Measurements from ENCODE around the gene ANKRD33. TPM values are rescaled to one million over a fixed set of nuclear protein-coding genes. Genes with fewer than 3 reads are reported as not detected.

The ANKRD33 gene
- total and polyA plus RNA-seq, 2 experiments from 2014 or later: 0.27 to 1.7 TPM

DNA sequence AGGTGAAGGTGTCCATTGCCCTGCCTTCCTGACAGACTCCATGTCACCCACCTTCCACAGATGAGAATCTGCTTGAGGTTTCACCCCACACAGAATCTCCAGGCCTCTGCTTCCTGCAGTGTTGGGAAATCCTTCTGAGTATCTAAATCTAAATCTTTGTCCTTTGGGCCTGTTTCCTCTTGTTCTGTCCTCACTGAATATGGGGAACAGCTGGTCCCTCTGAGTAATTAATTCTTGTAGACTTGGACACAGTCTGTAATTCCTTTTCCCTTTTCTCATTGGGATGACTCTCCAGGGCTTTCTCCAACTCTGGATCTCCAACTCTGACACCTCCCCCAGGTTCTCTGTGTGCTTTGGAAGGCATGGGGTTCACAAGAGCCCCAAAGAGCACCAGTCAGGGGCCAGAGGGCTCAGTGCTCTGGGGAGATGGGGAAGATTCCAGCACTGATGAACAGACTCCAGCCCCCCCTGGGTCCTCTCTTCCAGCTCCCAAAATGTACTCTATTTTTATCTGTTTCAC, 17.1 kb downstream of the ANKRD33 start:
- Histone ChIP-seq H2AFZ (no peak overlapping the region; the same call in 1 of the 2 replicates), H3K4me1 (ENCODE audit: insufficient read depth) (peaks cover 15% of the 10 kb centered on the region), H3F3A (replicated peaks; ENCODE audit: low read depth) (peaks cover 7% of the 10 kb centered on the region), H3K27me3 (ENCODE audit: insufficient read depth) (peaks cover 57% of the 10 kb centered on the region), H3K9me2 (ENCODE audit: insufficient read depth) (no peaks in the 10 kb centered on the region), H3K4me2 (0 out of 2 replicates have a peak overlapping the region, but pooled peaks have one; percentile 32), H3K36me3 (ENCODE audit: insufficient read depth) (no peaks in the 10 kb centered on the region), H4K20me1 (replicated peaks; ENCODE audit: insufficient read depth) (no peaks in the 10 kb centered on the region; the same call in 1 of the 2 replicates), H3K79me2 (replicated peaks; ENCODE audit: insufficient read depth) (no peaks in the 10 kb centered on the region), H3K27ac (ENCODE audit: low read depth) (no peak overlapping the region), H3K4me3 (0 out of 2 replicates have a peak overlapping the region, but pooled peaks have one; percentile 17)
- Mint-ChIP-seq H3K4me1 (peaks cover 14% of the 10 kb centered on the region), H3K27me3 (ENCODE audit: insufficient read depth, low read depth, poor library complexity) (peaks cover 27% of the 10 kb centered on the region), H3K36me3 (ENCODE audit: low read depth) (no peaks in the 10 kb centered on the region), H3K9me3 (no peaks in the 10 kb centered on the region), H3K4me3 (no peak overlapping the region), H3K27ac (no peak overlapping the region)
- DNase-seq (ENCODE audit: low spot score): no peak
- no peak for TF ChIP-seq EZH2 (IDR thresholded peaks at IDR 0.05; ENCODE audit: low read depth, unreplicated experiment)
- TF ChIP-seq, protein P1, sequence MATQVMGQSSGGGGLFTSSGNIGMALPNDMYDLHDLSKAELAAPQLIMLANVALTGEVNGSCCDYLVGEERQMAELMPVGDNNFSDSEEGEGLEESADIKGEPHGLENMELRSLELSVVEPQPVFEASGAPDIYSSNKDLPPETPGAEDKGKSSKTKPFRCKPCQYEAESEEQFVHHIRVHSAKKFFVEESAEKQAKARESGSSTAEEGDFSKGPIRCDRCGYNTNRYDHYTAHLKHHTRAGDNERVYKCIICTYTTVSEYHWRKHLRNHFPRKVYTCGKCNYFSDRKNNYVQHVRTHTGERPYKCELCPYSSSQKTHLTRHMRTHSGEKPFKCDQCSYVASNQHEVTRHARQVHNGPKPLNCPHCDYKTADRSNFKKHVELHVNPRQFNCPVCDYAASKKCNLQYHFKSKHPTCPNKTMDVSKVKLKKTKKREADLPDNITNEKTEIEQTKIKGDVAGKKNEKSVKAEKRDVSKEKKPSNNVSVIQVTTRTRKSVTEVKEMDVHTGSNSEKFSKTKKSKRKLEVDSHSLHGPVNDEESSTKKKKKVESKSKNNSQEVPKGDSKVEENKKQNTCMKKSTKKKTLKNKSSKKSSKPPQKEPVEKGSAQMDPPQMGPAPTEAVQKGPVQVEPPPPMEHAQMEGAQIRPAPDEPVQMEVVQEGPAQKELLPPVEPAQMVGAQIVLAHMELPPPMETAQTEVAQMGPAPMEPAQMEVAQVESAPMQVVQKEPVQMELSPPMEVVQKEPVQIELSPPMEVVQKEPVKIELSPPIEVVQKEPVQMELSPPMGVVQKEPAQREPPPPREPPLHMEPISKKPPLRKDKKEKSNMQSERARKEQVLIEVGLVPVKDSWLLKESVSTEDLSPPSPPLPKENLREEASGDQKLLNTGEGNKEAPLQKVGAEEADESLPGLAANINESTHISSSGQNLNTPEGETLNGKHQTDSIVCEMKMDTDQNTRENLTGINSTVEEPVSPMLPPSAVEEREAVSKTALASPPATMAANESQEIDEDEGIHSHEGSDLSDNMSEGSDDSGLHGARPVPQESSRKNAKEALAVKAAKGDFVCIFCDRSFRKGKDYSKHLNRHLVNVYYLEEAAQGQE (IDR thresholded peaks at IDR 0.05; ENCODE audit: unreplicated experiment): no peak
- TF ChIP-seq POLR2AphosphoS5 (IDR thresholded peaks at IDR 0.05; ENCODE audit: low read depth): no peak
- TF ChIP-seq STAT1 (IDR thresholded peaks at IDR 0.05; ENCODE audit: unreplicated experiment): no peak
- TF ChIP-seq ZNF114 (CRISPR knock-in tag; IDR thresholded peaks at IDR 0.05): no peak
- no peak for TF ChIP-seq NANOG (IDR thresholded peaks at IDR 0.05; ENCODE audit: borderline replicate concordance)
- no peak for TF ChIP-seq ZNF331 (CRISPR knock-in tag; IDR thresholded peaks at IDR 0.05; ENCODE audit: low read depth)
- TF ChIP-seq, protein P2, sequence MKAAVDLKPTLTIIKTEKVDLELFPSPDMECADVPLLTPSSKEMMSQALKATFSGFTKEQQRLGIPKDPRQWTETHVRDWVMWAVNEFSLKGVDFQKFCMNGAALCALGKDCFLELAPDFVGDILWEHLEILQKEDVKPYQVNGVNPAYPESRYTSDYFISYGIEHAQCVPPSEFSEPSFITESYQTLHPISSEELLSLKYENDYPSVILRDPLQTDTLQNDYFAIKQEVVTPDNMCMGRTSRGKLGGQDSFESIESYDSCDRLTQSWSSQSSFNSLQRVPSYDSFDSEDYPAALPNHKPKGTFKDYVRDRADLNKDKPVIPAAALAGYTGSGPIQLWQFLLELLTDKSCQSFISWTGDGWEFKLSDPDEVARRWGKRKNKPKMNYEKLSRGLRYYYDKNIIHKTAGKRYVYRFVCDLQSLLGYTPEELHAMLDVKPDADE (IDR thresholded peaks at IDR 0.05): no peak
- no peak for TF ChIP-seq CREB1 (CRISPR knock-in tag; IDR thresholded peaks at IDR 0.05; ENCODE audit: low read depth)
- no peak for TF ChIP-seq JUNB (IDR thresholded peaks at IDR 0.05; ENCODE audit: unreplicated experiment)
- TF ChIP-seq, protein P3, sequence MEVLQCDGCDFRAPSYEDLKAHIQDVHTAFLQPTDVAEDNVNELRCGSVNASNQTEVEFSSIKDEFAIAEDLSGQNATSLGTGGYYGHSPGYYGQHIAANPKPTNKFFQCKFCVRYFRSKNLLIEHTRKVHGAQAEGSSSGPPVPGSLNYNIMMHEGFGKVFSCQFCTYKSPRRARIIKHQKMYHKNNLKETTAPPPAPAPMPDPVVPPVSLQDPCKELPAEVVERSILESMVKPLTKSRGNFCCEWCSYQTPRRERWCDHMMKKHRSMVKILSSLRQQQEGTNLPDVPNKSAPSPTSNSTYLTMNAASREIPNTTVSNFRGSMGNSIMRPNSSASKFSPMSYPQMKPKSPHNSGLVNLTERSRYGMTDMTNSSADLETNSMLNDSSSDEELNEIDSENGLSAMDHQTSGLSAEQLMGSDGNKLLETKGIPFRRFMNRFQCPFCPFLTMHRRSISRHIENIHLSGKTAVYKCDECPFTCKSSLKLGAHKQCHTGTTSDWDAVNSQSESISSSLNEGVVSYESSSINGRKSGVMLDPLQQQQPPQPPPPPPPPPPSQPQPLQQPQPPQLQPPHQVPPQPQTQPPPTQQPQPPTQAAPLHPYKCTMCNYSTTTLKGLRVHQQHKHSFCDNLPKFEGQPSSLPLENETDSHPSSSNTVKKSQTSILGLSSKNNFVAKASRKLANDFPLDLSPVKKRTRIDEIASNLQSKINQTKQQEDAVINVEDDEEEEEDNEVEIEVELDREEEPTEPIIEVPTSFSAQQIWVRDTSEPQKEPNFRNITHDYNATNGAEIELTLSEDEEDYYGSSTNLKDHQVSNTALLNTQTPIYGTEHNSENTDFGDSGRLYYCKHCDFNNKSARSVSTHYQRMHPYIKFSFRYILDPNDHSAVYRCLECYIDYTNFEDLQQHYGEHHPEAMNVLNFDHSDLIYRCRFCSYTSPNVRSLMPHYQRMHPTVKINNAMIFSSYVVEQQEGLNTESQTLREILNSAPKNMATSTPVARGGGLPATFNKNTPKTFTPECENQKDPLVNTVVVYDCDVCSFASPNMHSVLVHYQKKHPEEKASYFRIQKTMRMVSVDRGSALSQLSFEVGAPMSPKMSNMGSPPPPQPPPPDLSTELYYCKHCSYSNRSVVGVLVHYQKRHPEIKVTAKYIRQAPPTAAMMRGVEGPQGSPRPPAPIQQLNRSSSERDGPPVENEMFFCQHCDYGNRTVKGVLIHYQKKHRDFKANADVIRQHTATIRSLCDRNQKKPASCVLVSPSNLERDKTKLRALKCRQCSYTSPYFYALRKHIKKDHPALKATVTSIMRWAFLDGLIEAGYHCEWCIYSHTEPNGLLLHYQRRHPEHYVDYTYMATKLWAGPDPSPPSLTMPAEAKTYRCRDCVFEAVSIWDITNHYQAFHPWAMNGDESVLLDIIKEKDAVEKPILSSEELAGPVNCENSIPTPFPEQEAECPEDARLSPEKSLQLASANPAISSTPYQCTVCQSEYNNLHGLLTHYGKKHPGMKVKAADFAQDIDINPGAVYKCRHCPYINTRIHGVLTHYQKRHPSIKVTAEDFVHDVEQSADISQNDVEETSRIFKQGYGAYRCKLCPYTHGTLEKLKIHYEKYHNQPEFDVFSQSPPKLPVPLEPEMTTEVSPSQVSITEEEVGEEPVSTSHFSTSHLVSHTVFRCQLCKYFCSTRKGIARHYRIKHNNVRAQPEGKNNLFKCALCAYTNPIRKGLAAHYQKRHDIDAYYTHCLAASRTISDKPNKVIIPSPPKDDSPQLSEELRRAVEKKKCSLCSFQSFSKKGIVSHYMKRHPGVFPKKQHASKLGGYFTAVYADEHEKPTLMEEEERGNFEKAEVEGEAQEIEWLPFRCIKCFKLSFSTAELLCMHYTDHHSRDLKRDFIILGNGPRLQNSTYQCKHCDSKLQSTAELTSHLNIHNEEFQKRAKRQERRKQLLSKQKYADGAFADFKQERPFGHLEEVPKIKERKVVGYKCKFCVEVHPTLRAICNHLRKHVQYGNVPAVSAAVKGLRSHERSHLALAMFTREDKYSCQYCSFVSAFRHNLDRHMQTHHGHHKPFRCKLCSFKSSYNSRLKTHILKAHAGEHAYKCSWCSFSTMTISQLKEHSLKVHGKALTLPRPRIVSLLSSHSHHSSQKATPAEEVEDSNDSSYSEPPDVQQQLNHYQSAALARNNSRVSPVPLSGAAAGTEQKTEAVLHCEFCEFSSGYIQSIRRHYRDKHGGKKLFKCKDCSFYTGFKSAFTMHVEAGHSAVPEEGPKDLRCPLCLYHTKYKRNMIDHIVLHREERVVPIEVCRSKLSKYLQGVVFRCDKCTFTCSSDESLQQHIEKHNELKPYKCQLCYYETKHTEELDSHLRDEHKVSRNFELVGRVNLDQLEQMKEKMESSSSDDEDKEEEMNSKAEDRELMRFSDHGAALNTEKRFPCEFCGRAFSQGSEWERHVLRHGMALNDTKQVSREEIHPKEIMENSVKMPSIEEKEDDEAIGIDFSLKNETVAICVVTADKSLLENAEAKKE (CRISPR knock-in tag; IDR thresholded peaks at IDR 0.05): no peak
- TF ChIP-seq, protein P4, sequence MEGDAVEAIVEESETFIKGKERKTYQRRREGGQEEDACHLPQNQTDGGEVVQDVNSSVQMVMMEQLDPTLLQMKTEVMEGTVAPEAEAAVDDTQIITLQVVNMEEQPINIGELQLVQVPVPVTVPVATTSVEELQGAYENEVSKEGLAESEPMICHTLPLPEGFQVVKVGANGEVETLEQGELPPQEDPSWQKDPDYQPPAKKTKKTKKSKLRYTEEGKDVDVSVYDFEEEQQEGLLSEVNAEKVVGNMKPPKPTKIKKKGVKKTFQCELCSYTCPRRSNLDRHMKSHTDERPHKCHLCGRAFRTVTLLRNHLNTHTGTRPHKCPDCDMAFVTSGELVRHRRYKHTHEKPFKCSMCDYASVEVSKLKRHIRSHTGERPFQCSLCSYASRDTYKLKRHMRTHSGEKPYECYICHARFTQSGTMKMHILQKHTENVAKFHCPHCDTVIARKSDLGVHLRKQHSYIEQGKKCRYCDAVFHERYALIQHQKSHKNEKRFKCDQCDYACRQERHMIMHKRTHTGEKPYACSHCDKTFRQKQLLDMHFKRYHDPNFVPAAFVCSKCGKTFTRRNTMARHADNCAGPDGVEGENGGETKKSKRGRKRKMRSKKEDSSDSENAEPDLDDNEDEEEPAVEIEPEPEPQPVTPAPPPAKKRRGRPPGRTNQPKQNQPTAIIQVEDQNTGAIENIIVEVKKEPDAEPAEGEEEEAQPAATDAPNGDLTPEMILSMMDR (conservative IDR thresholded peaks at IDR 0.05; ENCODE audit: low read depth in 2 of 2): no peak
- TF ChIP-seq EZH2phosphoT487 (IDR thresholded peaks at IDR 0.05; ENCODE audit: unreplicated experiment): no peak
- ATAC-seq: no peak
